ENCODE measurements around the gene KCTD12. TPM values are rescaled to one million over a fixed set of nuclear protein-coding genes. Genes with fewer than 3 reads are reported as not detected.

The KCTD12 gene
- total and polyA plus RNA-seq, 2 donors (not counting 3 experiments of a cell fraction or from before 2014, with no cell fraction given): 95.9 to 116 TPM

DNA sequence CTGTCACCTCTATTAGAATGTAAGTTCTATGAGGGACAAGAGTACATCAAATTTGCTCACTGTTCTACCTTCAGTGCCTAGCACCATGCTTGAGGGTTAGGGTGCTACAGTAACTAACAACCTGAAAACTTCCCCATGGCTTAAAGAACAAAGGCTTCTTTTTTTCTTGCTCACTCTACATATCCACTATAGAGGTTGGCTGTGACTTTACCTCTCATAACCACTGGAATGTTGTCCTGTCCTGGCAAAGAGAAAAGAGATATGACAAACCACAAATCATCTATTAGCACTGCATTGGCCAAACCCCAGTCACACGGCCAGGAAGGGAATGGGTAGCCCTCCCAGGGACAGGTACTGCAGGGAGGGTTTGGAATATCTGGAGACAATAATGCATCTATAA, 38.9 kb upstream of the KCTD12 start:
- no peak overlapping the region for H3K4me3 ChIP-seq (replicated peaks in 1 of 3; ENCODE audit: insufficient read depth in 1 of 3, low read depth in 1 of 3, low read length in 3 of 3)
- BruUV-seq (replicated peaks): no TSS peak
- peaks cover 9 to 19% of the 10 kb centered on the region in 2 experiments for H3K27me3 ChIP-seq (ENCODE audit: control insufficient read depth in 2 of 2, insufficient read depth in 2 of 2, low read length in 2 of 2)
- H3K36me3 ChIP-seq (ENCODE audit: control insufficient read depth in 2 of 2, extremely low read depth in 1 of 2, insufficient read depth in 2 of 2, low read length in 2 of 2): no peaks in the 10 kb centered on the region
- POLR2A ChIA-PET: no interaction called here
- H3K9me3 ChIP-seq (replicated peaks; ENCODE audit: control insufficient read depth, insufficient read depth, low read length): no peaks in the 10 kb centered on the region
- H4K20me1 ChIP-seq (replicated peaks; ENCODE audit: control insufficient read depth, extremely low read depth, insufficient read depth, low read length): no peaks in the 10 kb centered on the region
- H3K4me1 ChIP-seq (ENCODE audit: control insufficient read depth, extremely low read depth, insufficient read depth, low read length): no peaks in the 10 kb centered on the region
- DNase-seq (ENCODE audit: low read depth, low spot score) (no peak), FAIRE-seq (no peak)
- dilution Hi-C loops (cut with MboI; ENCODE audit: extremely low pct_ligation_motif_present, low sequenced_read_pairs): no loop called here
- intact Hi-C loops (cut with micrococcal nuclease): no loop called here
- CTCF ChIA-PET: no interaction called here
- H3K4me2 ChIP-seq (ENCODE audit: insufficient read depth, low read length): no peak overlapping the region
- TF ChIP-seq EZH2 (IDR thresholded peaks at IDR 0.05; ENCODE audit: borderline replicate concordance, low read depth, low read length, severe bottlenecking) (no peak), MYC (IDR thresholded peaks at IDR 0.05; ENCODE audit: low read depth, low read length) (no peak), POLR2A (IDR thresholded peaks at IDR 0.05; ENCODE audit: low read depth, low read length) (no peak), POLR2AphosphoS5 (IDR thresholded peaks at IDR 0.05; ENCODE audit: insufficient read depth, low read depth, low read length) (no peak), GATA2 (IDR thresholded peaks at IDR 0.05; ENCODE audit: insufficient read depth, insufficient read length, low read depth, low read length) (no peak), FOS (IDR thresholded peaks at IDR 0.05; ENCODE audit: borderline replicate concordance, insufficient read depth, low read length) (no peak)
- TF ChIP-seq, protein P1, sequence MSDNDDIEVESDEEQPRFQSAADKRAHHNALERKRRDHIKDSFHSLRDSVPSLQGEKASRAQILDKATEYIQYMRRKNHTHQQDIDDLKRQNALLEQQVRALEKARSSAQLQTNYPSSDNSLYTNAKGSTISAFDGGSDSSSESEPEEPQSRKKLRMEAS (IDR thresholded peaks at IDR 0.05; ENCODE audit: insufficient read depth, insufficient read length): no peak
- TF ChIP-seq, protein P2, sequence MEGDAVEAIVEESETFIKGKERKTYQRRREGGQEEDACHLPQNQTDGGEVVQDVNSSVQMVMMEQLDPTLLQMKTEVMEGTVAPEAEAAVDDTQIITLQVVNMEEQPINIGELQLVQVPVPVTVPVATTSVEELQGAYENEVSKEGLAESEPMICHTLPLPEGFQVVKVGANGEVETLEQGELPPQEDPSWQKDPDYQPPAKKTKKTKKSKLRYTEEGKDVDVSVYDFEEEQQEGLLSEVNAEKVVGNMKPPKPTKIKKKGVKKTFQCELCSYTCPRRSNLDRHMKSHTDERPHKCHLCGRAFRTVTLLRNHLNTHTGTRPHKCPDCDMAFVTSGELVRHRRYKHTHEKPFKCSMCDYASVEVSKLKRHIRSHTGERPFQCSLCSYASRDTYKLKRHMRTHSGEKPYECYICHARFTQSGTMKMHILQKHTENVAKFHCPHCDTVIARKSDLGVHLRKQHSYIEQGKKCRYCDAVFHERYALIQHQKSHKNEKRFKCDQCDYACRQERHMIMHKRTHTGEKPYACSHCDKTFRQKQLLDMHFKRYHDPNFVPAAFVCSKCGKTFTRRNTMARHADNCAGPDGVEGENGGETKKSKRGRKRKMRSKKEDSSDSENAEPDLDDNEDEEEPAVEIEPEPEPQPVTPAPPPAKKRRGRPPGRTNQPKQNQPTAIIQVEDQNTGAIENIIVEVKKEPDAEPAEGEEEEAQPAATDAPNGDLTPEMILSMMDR (IDR thresholded peaks at IDR 0.05; ENCODE audit: extremely low read depth in 1 of 2, insufficient read depth in 1 of 2, low read depth in 1 of 2, low read length in 2 of 2): no peak
- H2AFZ ChIP-seq (ENCODE audit: low read depth, low read length): no peak overlapping the region
- H3K27ac ChIP-seq (ENCODE audit: insufficient read depth, low read depth, low read length): no peak overlapping the region
- no peaks in the 10 kb centered on the region for H3K9me1 ChIP-seq (replicated peaks; ENCODE audit: control insufficient read depth, extremely low read depth, insufficient read depth, low read length)
- H3K9ac ChIP-seq (replicated peaks; ENCODE audit: extremely low read depth, insufficient read depth, low read length): no peak overlapping the region
- H3K79me2 ChIP-seq (ENCODE audit: control insufficient read depth, insufficient read depth, low read length): no peaks in the 10 kb centered on the region

Measured in endothelial cell of umbilical vein (primary cell).